Ascending aorta (tissue), 2 donors: ENCODE results near the gene TNXB. TPM values are rescaled to one million over a fixed set of nuclear protein-coding genes. Genes with fewer than 3 reads are reported as not detected.

Experiments used
- DNase-seq, 2 donors: peaks; one replicate each; pipeline ENCODE4 v3.0.0-alpha.2; 2019; ENCODE audit warnings: low spot score in 2 of 2
- H3K27ac ChIP-seq, 2 donors: fragments of 200-600 bp; sonication (generic); one replicate each; pipeline ENCODE4 v1.5.1; 2016 to 2017; ENCODE audit warnings: mild to moderate bottlenecking in 1 of 2
- H3K27me3 ChIP-seq: fragments of 200-600 bp; sonication (generic); one replicate; pipeline ENCODE4 v1.5.1; 2017
- H3K36me3 ChIP-seq, 2 donors: fragments of 200-600 bp; sonication (generic); one replicate each; pipeline ENCODE4 v1.5.1; 2016
- H3K4me1 ChIP-seq, 2 donors: fragments of 200-600 bp; sonication (generic); one replicate each; pipeline ENCODE4 v1.5.1; 2016 to 2017; ENCODE audit warnings: mild to moderate bottlenecking in 1 of 2
- H3K4me3 ChIP-seq, 2 donors: fragments of 200-600 bp; sonication (generic); one replicate each; pipeline ENCODE4 v1.5.1; 2016 to 2017; ENCODE audit warnings: mild to moderate bottlenecking in 1 of 2
- H3K9me3 ChIP-seq, 2 donors: fragments of 200-600 bp; sonication (generic); one replicate each; pipeline ENCODE4 v1.5.1; 2016
- CTCF ChIP-seq, 3 experiments: fragments of 200-600 bp in 2 of 3; fragments of 450-650 bp in 1 of 3; sonication (generic) in 2 of 3; IDR thresholded peaks; one replicate each; pipeline ENCODE4 v1.5.1; 2016 to 2019; ENCODE audit warnings: antibody characterized with exemption in 3 of 3, mild to moderate bottlenecking in 1 of 3, moderate library complexity in 1 of 3
- intact Hi-C: fragments of 100-400 bp; cut with DNase I; formaldehyde crosslinking; loops from one replicate; pipeline ENCODE4 v1.15.1; 2023
- total RNA-seq: library from RNA; depleted of rRNA; stranded (reverse); fragments of >200 nt; gene quantifications from one replicate; pipeline ENCODE4 v1.1.0, GENCODE V29; 2016

TNXB gene
- total RNA-seq, 1 donor from 2014 or later: 493 TPM

- DNase-seq: no peak
- Histone ChIP-seq H3K4me3 (no peak overlapping the region), H3K36me3 (no peaks in the 10 kb centered on the region), H3K4me1 (no peaks in the 10 kb centered on the region), H3K27me3 (no peaks in the 10 kb centered on the region), H3K27ac (no peak overlapping the region), H3K9me3 (no peaks in the 10 kb centered on the region)
- intact Hi-C loops: no loop called here
- TF ChIP-seq CTCF (IDR thresholded peaks at IDR 0.05): no peak
Measured at GRCh38 chr6:32140420-32141046, 31.4 kb upstream of the TNXB start.

DNA sequence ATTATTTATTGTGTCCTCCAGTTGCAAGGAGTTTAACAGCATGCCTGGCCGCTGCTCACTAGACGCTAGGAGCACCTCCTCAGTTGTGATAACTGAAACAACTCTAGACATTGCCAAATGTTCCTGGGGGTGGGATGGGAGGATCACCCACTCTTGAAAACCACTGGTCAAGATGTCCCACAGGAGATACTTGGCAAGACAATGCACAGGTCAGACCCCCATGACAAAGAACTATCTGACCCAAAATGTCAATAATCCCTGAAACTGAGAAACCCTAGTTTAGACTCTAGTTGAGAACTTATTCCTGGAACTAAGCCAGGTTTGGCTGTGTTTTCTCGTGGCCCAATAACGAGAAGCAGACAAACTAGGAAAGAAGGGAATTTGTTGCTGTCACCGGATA is 30.5 kb upstream of the TNXB start:
- H3K36me3 ChIP-seq: no peaks in the 10 kb centered on the region
- DNase-seq: no peak
- TF ChIP-seq CTCF (IDR thresholded peaks at IDR 0.05): no peak
- no peak overlapping the region for H3K27ac ChIP-seq
- H3K4me1 ChIP-seq: no peaks in the 10 kb centered on the region
- no peaks in the 10 kb centered on the region for H3K9me3 ChIP-seq
- no peak overlapping the region for H3K4me3 ChIP-seq
- intact Hi-C loops: no loop called here
- no peaks in the 10 kb centered on the region for H3K27me3 ChIP-seq

DNA sequence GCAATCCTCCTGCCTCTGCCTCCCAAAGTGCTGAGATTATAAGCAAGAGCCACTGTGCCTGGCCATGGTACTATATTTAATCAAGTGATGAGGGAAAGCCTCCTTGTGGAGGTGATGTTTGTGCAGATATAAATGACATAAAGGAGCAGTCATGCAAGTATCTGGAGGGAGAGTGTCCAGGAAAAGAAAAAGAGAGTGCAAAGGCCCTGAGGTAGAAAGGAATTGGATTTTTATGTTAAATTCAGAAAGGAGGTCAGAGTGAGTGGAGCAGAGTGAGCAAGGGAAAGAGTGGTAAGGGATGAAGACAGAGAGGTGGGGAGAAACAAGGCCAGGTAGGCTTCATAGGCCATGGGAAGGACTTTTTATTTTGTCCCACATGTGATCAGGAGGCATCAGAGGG is 28.3 kb upstream of the TNXB start:
- Histone ChIP-seq H3K27ac (no peak overlapping the region), H3K4me1 (no peaks in the 10 kb centered on the region), H3K9me3 (no peaks in the 10 kb centered on the region), H3K4me3 (no peak overlapping the region), H3K36me3 (no peaks in the 10 kb centered on the region), H3K27me3 (no peaks in the 10 kb centered on the region)
- intact Hi-C loops: no loop called here
- DNase-seq: no peak
- no peak for TF ChIP-seq CTCF (IDR thresholded peaks at IDR 0.05)

GRCh38 chr6:32133786-32134185 is 24.6 kb upstream of the TNXB start:
- DNase-seq: no peak
- TF ChIP-seq CTCF (IDR thresholded peaks at IDR 0.05): no peak
- intact Hi-C loops: no loop called here
- Histone ChIP-seq H3K36me3 (no peaks in the 10 kb centered on the region), H3K27ac (no peak overlapping the region), H3K9me3 (no peaks in the 10 kb centered on the region), H3K4me3 (no peak overlapping the region), H3K27me3 (no peaks in the 10 kb centered on the region), H3K4me1 (peaks cover 7 to 8% of the 10 kb centered on the region in 2 donors)

- Histone ChIP-seq H3K4me3 (no peak overlapping the region), H3K27me3 (no peaks in the 10 kb centered on the region), H3K27ac (no peak overlapping the region), H3K4me1 (peaks cover 15 to 17% of the 10 kb centered on the region in 2 donors), H3K36me3 (no peaks in the 10 kb centered on the region), H3K9me3 (no peaks in the 10 kb centered on the region)
- no peak for DNase-seq
- intact Hi-C loops: no loop called here
- no peak for TF ChIP-seq CTCF (IDR thresholded peaks at IDR 0.05)
Measured at GRCh38 chr6:32132110-32132509, 23.0 kb upstream of the TNXB start.
